Breast epithelium (tissue), 4 donors: ENCODE measurements around the gene DSCAML1. TPM values are rescaled to one million over a fixed set of nuclear protein-coding genes. Genes with fewer than 3 reads are reported as not detected.

Experiments
- DNase-seq, 2 donors: peaks; one replicate each; pipeline ENCODE4 v3.0.0-alpha.2; 2019; ENCODE audit warnings: low spot score in 2 of 2
- H3K27ac ChIP-seq, 2 donors: fragments of 200-600 bp; sonication (generic) in 1 of 2; one replicate each; pipeline ENCODE4 v1.5.1; 2016 to 2019; ENCODE audit warnings: mild to moderate bottlenecking in 1 of 2
- H3K27me3 ChIP-seq, 2 donors: fragments of 200-600 bp; sonication (generic) in 1 of 2; one replicate each; pipeline versions ENCODE4 v1.5.1 to v1.6.0; 2017 to 2019; ENCODE audit warnings: control low read depth in 1 of 2, mild to moderate bottlenecking in 1 of 2
- H3K36me3 ChIP-seq: fragments of 200-600 bp; one replicate; pipeline ENCODE4 v1.5.1; 2019
- H3K4me1 ChIP-seq, 2 donors: fragments of 200-600 bp; sonication (generic); one replicate each; pipeline ENCODE4 v1.5.1; 2016 to 2019; ENCODE audit warnings: control low read depth in 1 of 2
- H3K4me3 ChIP-seq, 3 donors: fragments of 200-600 bp; sonication (generic); 1 replicate in 2 of 3; 2 replicates in 1 of 3; pipeline ENCODE4 v1.5.1; 2016 to 2019; ENCODE audit warnings: mild to moderate bottlenecking in 3 of 3, moderate library complexity in 2 of 3
- H3K9me3 ChIP-seq, 2 donors: fragments of 200-600 bp; sonication (generic) in 1 of 2; one replicate each; pipeline ENCODE4 v1.5.1; 2016 to 2019; ENCODE audit warnings: control low read depth in 1 of 2
- CTCF ChIP-seq, 3 donors: fragments of 450-650 bp; IDR thresholded peaks; one replicate each; pipeline ENCODE4 v1.5.1; 2016 to 2017; ENCODE audit warnings: antibody characterized with exemption in 3 of 3, mild to moderate bottlenecking in 3 of 3, moderate library complexity in 3 of 3
- POLR2A ChIP-seq: fragments of 450-650 bp; IDR thresholded peaks from one replicate; pipeline ENCODE4 v1.6.1; 2016; ENCODE audit warnings: antibody characterized with exemption, mild to moderate bottlenecking, moderate library complexity
- POLR2AphosphoS5 ChIP-seq, 3 donors: sonication (generic); formaldehyde crosslinking; IDR thresholded peaks; one replicate each; pipeline ENCODE4 v1.6.1; 2017; ENCODE audit warnings: antibody characterized with exemption in 3 of 3
- intact Hi-C: fragments of 100-400 bp; cut with DNase I; formaldehyde crosslinking; loops from one replicate; pipeline ENCODE4 v1.15.1; 2023; ENCODE audit warnings: low total_unique reads
- total RNA-seq, 3 donors: library from RNA; depleted of rRNA; stranded (reverse); fragments of >200 nt; gene quantifications; one replicate each; pipeline ENCODE4 v1.1.0, GENCODE V29; 2016

Gene DSCAML1
- total RNA-seq, 3 donors from 2014 or later, result 0.33 to 1.8 (median 0.64) TPM

GRCh38 chr11:117395476-117395875 lies 401.5 kb downstream of the DSCAML1 start:
- no peak for DNase-seq
- H3K36me3 ChIP-seq, result no peaks in the 10 kb centered on the region
- intact Hi-C loops, result no loop called here

GRCh38 chr11:117394221-117394925 lies 402.6 kb downstream of the DSCAML1 start:
- no peak for TF ChIP-seq CTCF (IDR thresholded peaks at IDR 0.05)
- no peak for DNase-seq
- Histone ChIP-seq H3K27ac (no peak overlapping the region), H3K4me3 (no peak overlapping the region), H3K9me3 (peaks cover 11 to 13% of the 10 kb centered on the region in 2 donors), H3K36me3 (no peaks in the 10 kb centered on the region), H3K4me1 (no peaks in the 10 kb centered on the region), H3K27me3 (no peaks in the 10 kb centered on the region)
- intact Hi-C loops, result no loop called here

More at GRCh38 chr11:117395476-117395875, 401.5 kb downstream of the DSCAML1 start:
- Histone ChIP-seq H3K9me3 (peaks cover 11 to 13% of the 10 kb centered on the region in 2 donors), H3K27ac (no peak overlapping the region), H3K4me3 (no peak overlapping the region), H3K4me1 (no peaks in the 10 kb centered on the region), H3K27me3 (no peaks in the 10 kb centered on the region)
- no peak for TF ChIP-seq POLR2AphosphoS5 (IDR thresholded peaks at IDR 0.05)
- TF ChIP-seq CTCF (IDR thresholded peaks at IDR 0.05), result no peak

- DNase-seq, result no peak
- H3K36me3 ChIP-seq, result no peaks in the 10 kb centered on the region
Measured at GRCh38 chr11:117392979-117393378, 404.0 kb downstream of the DSCAML1 start.

GRCh38 chr11:117392001-117392690 lies 404.9 kb downstream of the DSCAML1 start:
- Histone ChIP-seq H3K36me3 (peaks cover 4% of the 10 kb centered on the region), H3K27me3 (no peaks in the 10 kb centered on the region), H3K27ac (no peak overlapping the region), H3K4me1 (no peaks in the 10 kb centered on the region), H3K4me3 (no peak overlapping the region), H3K9me3 (peaks cover 0 to 3% of the 10 kb centered on the region in 2 donors)
- TF ChIP-seq CTCF (IDR thresholded peaks at IDR 0.05) (no peak), POLR2AphosphoS5 (IDR thresholded peaks at IDR 0.05) (no peak), POLR2A (no peak)
- DNase-seq, result no peak
- intact Hi-C loops, result no loop called here

More at GRCh38 chr11:117392979-117393378, 404.0 kb downstream of the DSCAML1 start:
- no peaks in the 10 kb centered on the region for H3K4me1 ChIP-seq
- H3K4me3 ChIP-seq, result no peak overlapping the region
- no peak for TF ChIP-seq CTCF (IDR thresholded peaks at IDR 0.05)
- no peak for TF ChIP-seq POLR2A
- no peak for TF ChIP-seq POLR2AphosphoS5 (IDR thresholded peaks at IDR 0.05)
- no peaks in the 10 kb centered on the region for H3K27me3 ChIP-seq
- H3K9me3 ChIP-seq, result peaks cover under 1 to 3% of the 10 kb centered on the region in 2 donors
- intact Hi-C loops, result no loop called here
- no peak overlapping the region for H3K27ac ChIP-seq

GRCh38 chr11:117391181-117391580 lies 405.8 kb downstream of the DSCAML1 start:
- Histone ChIP-seq H3K4me1 (no peaks in the 10 kb centered on the region), H3K9me3 (no peaks in the 10 kb centered on the region), H3K36me3 (peaks cover 4% of the 10 kb centered on the region), H3K4me3 (no peak overlapping the region), H3K27ac (no peak overlapping the region), H3K27me3 (no peaks in the 10 kb centered on the region)
- TF ChIP-seq CTCF (IDR thresholded peaks at IDR 0.05), result no peak
- intact Hi-C loops, result no loop called here
- no peak for DNase-seq
